GM21786 (cell line): ENCODE measurements around the gene KIF18A.

Experiments used
- ATAC-seq: cut with Tn5 transposase; IDR thresholded peaks from one replicate; pipeline ENCODE4 v1.9.1; 2021; ENCODE audit not compliant: unreplicated experiment

Gene KIF18A

GRCh38 chr11:27972522-27973170 is 135.3 kb downstream of the KIF18A start:
- no peak for ATAC-seq

GRCh38 chr11:27971171-27971570 is 136.8 kb downstream of the KIF18A start:
- no peak for ATAC-seq
